IPS-18a (cell line): ENCODE results near the gene ASRGL1.

ENCODE experiments used
- H3K27ac ChIP-seq: one replicate; pipeline ENCODE4 v1.5.1; 2013; ENCODE audit warnings: low read length
- H3K27me3 ChIP-seq: one replicate; pipeline ENCODE4 v1.6.1; 2013; ENCODE audit warnings: mild to moderate bottlenecking, low read length; ENCODE audit not compliant: control insufficient read depth, insufficient read depth
- H3K36me3 ChIP-seq: one replicate; pipeline ENCODE4 v1.6.1; 2013; ENCODE audit warnings: low read depth, low read length; ENCODE audit not compliant: control insufficient read depth
- H3K4me1 ChIP-seq: one replicate; pipeline ENCODE4 v1.6.1; 2013; ENCODE audit warnings: low read depth, low read length; ENCODE audit not compliant: control insufficient read depth
- H3K4me3 ChIP-seq: one replicate; pipeline ENCODE4 v1.5.1; 2013; ENCODE audit warnings: low read length
- H3K9ac ChIP-seq: one replicate; pipeline ENCODE4 v1.6.1; 2013; ENCODE audit warnings: mild to moderate bottlenecking, low read length, moderate library complexity
- H3K9me3 ChIP-seq: one replicate; pipeline ENCODE4 v1.6.1; 2013; ENCODE audit warnings: low read depth, low read length; ENCODE audit not compliant: control insufficient read depth

The ASRGL1 gene

DNA sequence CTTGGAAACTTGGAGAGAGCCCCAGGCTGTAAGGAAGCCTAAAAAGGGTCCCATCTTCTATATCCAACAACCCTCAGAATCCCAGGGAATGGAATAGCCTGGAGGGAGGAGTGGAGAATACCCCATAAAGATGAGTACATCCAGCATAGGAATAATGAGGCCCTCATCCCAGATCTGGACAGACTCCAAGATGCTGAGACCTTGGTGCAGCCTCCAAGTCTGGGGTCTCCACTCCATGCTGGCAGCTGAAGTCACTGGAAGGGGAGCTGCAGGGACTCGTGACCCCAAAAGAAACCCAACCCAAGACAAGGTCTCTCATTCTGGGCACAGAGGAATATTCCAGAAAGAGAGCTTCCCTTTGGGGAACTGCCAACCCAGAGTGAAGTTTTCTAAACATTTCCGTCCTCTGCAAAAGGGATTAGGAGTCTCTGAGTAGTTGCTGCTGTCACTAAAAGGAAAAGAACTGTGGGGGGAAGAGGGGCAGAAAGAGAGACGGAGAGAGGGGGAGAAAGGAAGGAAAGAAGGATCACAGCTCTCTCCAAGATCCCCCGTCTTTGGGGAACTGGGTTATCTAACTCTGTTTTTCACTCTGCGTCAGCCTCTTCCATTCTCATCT lies 82.2 kb downstream of the ASRGL1 start:
- Histone ChIP-seq H3K27ac (no peak overlapping the region), H3K9me3 (no peaks in the 10 kb centered on the region), H3K36me3 (no peaks in the 10 kb centered on the region), H3K4me3 (no peak overlapping the region), H3K9ac (no peak overlapping the region), H3K27me3 (peaks cover 16% of the 10 kb centered on the region), H3K4me1 (no peaks in the 10 kb centered on the region)

DNA sequence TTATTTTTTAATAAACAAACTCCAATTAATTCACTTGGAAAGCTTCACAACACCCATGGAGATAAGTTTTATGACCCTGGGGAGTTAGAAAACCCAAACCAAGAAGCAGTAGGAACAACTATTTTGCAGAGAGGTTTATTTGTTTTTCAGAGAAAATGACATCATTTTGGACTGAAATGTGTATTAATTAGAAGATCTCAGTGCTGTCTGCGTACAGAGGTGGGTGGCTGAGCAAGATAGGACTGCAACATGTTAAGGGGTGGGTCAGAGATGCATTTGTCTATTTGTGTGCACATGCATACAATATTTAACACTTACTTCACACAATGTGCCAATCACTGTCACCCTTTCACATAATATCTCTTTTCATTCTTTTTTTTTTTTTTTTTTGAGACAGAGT lies 82.7 kb downstream of the ASRGL1 start:
- H3K9ac ChIP-seq, result no peak overlapping the region
- no peaks in the 10 kb centered on the region for H3K9me3 ChIP-seq
- no peaks in the 10 kb centered on the region for H3K4me1 ChIP-seq
- no peak overlapping the region for H3K4me3 ChIP-seq
- no peak overlapping the region for H3K27ac ChIP-seq
- no peaks in the 10 kb centered on the region for H3K36me3 ChIP-seq
- H3K27me3 ChIP-seq, result peaks cover 18% of the 10 kb centered on the region

- H3K9me3 ChIP-seq, result no peaks in the 10 kb centered on the region
- no peak overlapping the region for H3K4me3 ChIP-seq
- H3K4me1 ChIP-seq, result no peaks in the 10 kb centered on the region
- no peaks in the 10 kb centered on the region for H3K36me3 ChIP-seq
- no peak overlapping the region for H3K27ac ChIP-seq
- H3K27me3 ChIP-seq, result peaks cover 18% of the 10 kb centered on the region
- no peak overlapping the region for H3K9ac ChIP-seq
These were observed 83.6 kb downstream of the ASRGL1 start for GRCh38 chr11:62420882-62421281.

GRCh38 chr11:62421996-62422395 lies 84.7 kb downstream of the ASRGL1 start:
- Histone ChIP-seq H3K4me1 (peaks cover 9% of the 10 kb centered on the region), H3K27me3 (peaks cover 18% of the 10 kb centered on the region), H3K9me3 (no peaks in the 10 kb centered on the region), H3K27ac (no peak overlapping the region), H3K9ac (no peak overlapping the region), H3K36me3 (no peaks in the 10 kb centered on the region), H3K4me3 (no peak overlapping the region)

GRCh38 chr11:62423012-62423411 lies 85.8 kb downstream of the ASRGL1 start:
- H3K4me3 ChIP-seq, result no peak overlapping the region
- peaks cover 18% of the 10 kb centered on the region for H3K27me3 ChIP-seq
- no peaks in the 10 kb centered on the region for H3K9me3 ChIP-seq
- peaks cover 9% of the 10 kb centered on the region for H3K4me1 ChIP-seq
- no peak overlapping the region for H3K9ac ChIP-seq
- H3K36me3 ChIP-seq, result no peaks in the 10 kb centered on the region
- H3K27ac ChIP-seq, result no peak overlapping the region

GRCh38 chr11:62427630-62428233 lies 90.5 kb downstream of the ASRGL1 start:
- H3K9me3 ChIP-seq, result no peaks in the 10 kb centered on the region
- H3K36me3 ChIP-seq, result no peaks in the 10 kb centered on the region
- H3K4me3 ChIP-seq, result no peak overlapping the region
- H3K27ac ChIP-seq, result no peak overlapping the region
- peaks cover 18% of the 10 kb centered on the region for H3K27me3 ChIP-seq
- H3K4me1 ChIP-seq, result peaks cover 9% of the 10 kb centered on the region
- H3K9ac ChIP-seq, result no peak overlapping the region

DNA sequence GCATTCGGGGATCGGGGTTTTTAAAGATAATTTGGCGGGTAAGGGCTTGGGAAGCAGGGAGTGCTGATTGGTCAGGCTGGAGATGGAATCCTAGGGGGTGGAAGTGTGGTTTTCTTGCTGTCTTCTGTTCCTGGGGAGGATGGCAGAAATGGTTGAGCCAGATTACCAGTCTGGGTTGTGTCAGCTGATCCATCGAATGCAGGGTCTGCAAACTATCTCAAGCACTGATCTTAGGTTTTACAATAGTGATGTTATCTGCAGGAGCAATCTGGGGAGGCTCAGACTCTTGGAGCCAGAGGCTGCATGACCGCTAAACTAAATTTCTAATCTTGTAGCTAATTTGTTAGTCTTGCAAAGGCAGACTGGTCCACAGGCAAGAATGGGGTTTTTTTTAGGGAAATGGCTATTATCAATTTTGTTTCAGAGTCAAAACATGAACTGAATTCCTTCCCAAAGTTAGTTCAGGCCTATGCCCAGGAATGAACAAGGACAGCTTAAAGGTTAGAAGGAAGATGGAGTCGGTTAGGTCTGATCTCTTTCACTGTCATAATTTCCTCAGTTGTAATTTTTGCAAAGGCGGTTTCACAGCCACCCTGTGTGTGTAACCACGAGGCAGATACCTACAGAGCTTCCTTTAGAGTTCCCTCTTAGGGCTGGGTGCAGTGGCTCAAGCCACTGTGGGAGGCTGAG lies 91.8 kb downstream of the ASRGL1 start:
- H3K9me3 ChIP-seq, result no peaks in the 10 kb centered on the region
- H3K27ac ChIP-seq, result no peak overlapping the region
- no peak overlapping the region for H3K4me3 ChIP-seq
- H3K27me3 ChIP-seq, result peaks cover 6% of the 10 kb centered on the region
- H3K4me1 ChIP-seq, result peaks cover 9% of the 10 kb centered on the region
- H3K36me3 ChIP-seq, result no peaks in the 10 kb centered on the region
- no peak overlapping the region for H3K9ac ChIP-seq

GRCh38 chr11:62430425-62430824 lies 93.2 kb downstream of the ASRGL1 start:
- H3K27me3 ChIP-seq, result no peaks in the 10 kb centered on the region
- H3K4me3 ChIP-seq, result no peak overlapping the region
- no peak overlapping the region for H3K27ac ChIP-seq
- H3K9ac ChIP-seq, result no peak overlapping the region
- H3K4me1 ChIP-seq, result peaks cover 9% of the 10 kb centered on the region
- H3K9me3 ChIP-seq, result no peaks in the 10 kb centered on the region
- H3K36me3 ChIP-seq, result no peaks in the 10 kb centered on the region

GRCh38 chr11:62431171-62431901 lies 94.1 kb downstream of the ASRGL1 start:
- Histone ChIP-seq H3K9ac (no peak overlapping the region), H3K4me3 (no peak overlapping the region), H3K9me3 (no peaks in the 10 kb centered on the region), H3K27ac (no peak overlapping the region), H3K36me3 (no peaks in the 10 kb centered on the region), H3K4me1 (peaks cover 7% of the 10 kb centered on the region), H3K27me3 (no peaks in the 10 kb centered on the region)

- no peaks in the 10 kb centered on the region for H3K27me3 ChIP-seq
- H3K36me3 ChIP-seq, result no peaks in the 10 kb centered on the region
- H3K27ac ChIP-seq, result no peak overlapping the region
- no peak overlapping the region for H3K9ac ChIP-seq
- H3K4me3 ChIP-seq, result no peak overlapping the region
- H3K4me1 ChIP-seq, result no peaks in the 10 kb centered on the region
- no peaks in the 10 kb centered on the region for H3K9me3 ChIP-seq
These were observed 95.4 kb downstream of the ASRGL1 start for GRCh38 chr11:62432695-62433094.

DNA sequence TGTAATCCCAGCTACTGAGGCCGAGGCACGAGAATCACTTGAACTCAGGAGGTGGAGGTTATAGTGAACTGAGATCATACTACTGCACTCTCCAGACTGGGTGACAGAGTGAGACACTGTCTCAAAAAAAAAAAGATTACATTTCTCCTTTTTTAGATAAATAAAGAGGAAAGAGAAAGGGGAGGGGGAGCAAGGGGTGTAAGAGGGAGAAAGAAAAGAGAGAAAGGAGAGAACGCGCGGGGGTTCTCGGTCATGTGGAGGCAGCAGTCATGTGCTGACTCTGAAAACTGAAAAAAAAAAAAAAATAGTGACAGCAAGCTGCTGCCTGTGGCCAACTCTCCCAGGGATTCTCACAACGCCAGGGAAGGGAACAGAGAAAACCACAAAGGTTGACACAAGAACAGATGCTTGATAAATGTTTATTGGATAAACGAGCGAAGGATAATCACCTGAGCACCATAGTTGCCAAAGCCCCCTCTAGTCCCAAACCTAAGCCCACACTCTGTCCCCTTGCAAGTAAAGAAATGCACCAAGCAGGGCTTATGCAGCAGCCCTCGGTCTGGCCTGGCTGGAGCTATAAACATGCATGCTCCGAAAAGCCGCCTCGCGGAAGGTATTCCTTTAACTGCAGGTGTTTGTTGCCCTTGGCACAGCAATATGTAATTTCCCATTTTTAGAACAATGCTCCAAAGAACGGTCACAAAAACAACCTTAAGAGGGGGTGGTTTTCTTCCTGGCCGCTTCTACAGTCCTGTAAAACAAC lies 96.1 kb downstream of the ASRGL1 start:
- Histone ChIP-seq H3K27me3 (no peaks in the 10 kb centered on the region), H3K36me3 (no peaks in the 10 kb centered on the region), H3K9me3 (no peaks in the 10 kb centered on the region), H3K27ac (no peak overlapping the region), H3K4me3 (no peak overlapping the region), H3K9ac (no peak overlapping the region), H3K4me1 (no peaks in the 10 kb centered on the region)
